Fibroblast of the conjunctiva (primary cell): Measurements from ENCODE around the gene TGFBR3L.

Experiments
- DNase-seq: peaks from one replicate; pipeline ENCODE4 v3.0.0-alpha.2; 2010; ENCODE audit warnings: low read depth

The TGFBR3L gene

DNA sequence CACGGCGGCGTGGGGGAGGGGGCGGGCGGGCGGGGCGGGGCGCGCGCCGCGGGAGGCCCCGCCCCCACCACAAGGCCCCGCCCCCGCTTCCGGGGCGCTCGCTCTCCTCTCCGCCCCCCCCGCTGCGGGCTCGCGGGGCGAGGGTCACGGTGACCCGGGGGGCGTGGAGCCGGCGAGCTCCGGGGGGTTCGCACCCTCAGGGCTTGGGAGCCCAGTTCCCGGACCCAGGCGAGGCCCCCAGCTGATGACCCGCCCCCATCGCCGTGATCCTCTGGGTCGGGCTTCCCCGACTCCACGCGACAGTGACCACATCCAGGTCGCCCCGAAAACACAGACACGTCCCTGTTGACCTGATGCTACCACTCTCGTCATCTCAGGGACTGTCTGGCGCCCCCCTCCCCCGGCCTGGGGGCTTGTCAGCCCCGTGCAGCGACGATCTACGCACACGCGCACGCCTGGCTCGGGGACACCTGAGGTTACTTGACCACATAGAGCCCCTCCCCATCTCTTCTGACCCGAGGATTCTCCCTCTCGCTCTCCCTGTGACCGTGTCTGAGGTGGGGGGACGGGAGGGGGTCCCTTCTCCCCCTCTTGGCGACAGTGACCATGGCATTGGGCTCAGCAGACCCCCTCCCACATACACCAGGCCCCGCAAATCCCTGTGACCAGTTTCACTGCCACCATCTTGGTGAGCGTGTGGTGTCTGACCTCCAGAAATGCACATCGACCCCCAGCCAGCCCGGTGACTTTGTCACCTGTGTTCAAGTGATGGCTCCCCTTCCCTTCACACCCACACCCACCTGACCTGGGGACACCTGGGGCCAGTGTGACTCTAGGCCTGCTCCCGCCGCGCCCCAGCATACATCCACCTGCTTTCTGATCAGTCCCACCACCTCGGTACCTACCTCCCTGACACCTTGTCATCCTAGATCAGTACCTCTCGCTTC is 10.3 kb upstream of the TGFBR3L start:
- no peak for DNase-seq

DNA sequence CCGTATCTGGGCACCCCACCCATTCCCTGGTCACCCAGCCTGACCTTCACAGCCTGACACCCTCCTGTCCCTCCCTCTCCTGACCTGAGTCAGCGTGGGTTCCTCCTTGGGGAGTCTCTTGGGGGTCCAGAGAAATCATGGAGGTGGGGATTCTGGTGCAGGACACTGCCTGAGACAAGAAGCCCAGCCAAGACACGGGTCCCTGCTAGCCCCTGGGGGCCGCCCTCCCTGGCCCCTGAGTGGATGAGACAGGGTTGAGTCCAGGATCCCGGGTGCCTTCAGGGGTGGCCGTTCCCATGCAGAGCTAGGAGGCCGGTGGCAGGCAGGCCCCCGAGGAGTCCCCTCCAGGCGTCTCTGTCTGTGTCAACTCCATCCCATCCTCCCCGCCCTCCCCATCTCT is 9.4 kb upstream of the TGFBR3L start:
- no peak for DNase-seq

DNA sequence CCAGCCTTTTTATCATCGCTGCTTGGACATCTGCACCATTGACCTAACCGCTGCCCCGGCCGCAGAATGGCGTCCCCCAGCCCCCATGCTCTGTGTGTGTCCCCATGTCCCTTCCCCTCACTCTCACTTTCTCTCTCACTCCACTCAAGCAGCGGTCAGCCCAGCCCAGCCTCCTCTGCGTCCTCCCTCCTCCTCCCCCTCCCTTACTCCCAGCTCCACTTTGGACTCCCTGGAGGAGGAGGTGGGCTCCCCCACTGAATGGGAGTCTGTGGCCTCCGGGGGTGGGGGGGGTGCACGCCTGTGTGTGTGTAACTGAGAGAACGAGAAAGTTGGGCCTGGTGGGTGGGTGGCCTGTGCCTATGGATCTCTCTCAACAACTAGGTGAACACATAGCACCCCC is 8.8 kb upstream of the TGFBR3L start:
- DNase-seq, result no peak

DNA sequence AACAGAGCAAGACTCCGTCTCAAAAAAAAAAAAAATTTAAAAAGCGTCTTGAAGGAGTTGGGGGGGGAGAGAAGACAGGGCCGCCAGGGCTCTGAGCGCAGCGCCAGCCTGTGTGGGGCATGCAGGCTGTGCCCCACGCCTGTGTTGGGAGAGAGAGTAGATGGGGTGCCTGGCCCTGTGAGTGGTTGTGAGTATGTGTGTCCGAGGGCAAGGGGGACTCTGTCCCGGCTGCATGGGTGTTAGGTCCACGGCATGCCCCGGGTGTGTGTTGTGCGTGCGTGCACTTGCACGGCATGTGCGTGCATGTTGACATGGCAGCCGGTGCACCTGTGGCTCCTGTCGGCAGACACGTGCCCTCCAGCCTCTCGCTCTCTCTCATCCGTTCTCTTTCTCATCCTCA is 7.5 kb upstream of the TGFBR3L start:
- no peak for DNase-seq

DNA sequence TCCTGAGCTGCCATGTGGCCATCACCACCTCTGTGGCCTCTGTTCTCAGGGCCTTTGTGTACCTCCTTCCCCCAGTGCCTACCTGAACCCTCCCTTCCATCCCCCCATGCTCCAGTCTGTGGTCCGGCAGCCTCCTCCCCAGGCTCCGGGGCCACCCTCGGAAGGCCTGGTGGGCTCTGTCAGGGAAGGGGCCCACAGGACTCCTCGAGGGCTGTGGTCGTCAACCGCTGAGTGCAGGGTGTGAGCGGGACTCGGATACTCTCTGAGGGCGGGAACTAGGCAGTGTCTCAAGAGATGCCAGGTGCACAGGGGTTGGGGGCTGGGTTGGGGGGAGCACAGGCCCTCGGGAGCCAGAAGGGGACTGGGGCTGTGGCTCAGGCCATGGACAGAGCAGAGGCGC is 7.1 kb upstream of the TGFBR3L start:
- DNase-seq, result no peak

DNA sequence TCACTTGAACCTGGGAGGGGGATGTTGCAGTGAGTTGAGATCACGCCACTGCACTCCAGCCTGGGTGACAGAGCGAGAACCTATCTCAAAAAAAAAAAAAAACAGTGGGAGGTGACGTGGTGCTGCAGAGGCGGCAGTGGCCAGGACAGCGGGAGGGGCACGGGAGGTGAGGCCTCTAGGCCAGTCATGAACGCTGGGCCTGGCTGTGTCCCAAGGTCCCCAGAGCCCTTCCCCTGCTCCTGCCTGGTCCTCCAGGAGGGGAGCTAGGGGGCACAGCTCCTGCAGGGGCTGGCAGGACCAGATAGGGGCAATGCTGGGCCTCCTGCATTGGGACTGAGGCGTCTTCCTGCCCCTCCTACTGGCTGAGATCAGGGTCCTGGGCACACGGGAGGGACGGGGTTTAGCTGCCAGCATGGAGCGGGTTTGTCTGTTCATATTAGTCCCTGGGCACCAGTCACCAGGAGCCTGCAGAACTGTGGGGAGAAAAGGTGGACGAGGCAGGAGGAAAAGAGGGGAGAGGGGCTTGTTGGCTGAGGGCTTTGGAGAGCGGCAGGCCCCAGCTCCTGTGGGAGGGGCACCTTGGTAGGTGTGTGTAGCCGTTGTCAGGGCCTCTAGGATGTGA is 6.4 kb upstream of the TGFBR3L start:
- no peak for DNase-seq

DNA sequence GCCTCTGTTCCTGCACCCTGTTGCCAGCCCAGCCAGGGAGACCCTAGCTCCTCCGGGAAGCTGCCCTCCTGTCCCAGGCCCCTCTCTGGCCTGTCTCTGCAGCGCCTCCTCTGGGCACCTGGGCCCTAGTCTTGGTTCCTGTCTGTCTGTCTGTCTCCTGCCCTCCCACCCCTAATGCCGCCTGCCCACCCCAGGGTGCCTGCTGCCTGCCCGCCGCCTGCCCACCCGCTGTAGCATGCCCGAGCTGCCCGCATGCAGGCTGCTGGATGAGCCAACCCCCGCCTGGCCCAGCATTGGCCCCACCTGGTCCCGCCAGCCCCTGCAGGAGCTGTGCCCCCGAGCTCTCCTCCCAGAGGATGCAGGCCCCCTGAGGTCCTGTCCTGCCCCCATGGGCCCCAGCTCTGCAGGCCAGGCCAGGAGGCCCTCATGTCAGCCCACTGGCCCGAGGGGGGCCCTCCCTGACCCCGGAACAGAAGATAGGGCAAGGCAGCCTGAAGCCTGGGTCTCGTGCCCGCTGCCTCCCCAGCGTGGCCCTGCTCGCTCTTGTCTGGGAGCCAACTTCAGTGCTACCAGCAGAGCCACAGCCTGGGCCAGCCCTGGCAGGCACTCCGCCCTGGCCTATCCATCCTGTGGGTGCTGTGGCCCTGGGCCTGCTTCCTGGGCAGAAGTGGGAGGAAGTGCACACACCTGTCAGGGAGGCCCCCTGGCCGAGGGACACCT is 5.7 kb upstream of the TGFBR3L start:
- DNase-seq, result no peak

DNA sequence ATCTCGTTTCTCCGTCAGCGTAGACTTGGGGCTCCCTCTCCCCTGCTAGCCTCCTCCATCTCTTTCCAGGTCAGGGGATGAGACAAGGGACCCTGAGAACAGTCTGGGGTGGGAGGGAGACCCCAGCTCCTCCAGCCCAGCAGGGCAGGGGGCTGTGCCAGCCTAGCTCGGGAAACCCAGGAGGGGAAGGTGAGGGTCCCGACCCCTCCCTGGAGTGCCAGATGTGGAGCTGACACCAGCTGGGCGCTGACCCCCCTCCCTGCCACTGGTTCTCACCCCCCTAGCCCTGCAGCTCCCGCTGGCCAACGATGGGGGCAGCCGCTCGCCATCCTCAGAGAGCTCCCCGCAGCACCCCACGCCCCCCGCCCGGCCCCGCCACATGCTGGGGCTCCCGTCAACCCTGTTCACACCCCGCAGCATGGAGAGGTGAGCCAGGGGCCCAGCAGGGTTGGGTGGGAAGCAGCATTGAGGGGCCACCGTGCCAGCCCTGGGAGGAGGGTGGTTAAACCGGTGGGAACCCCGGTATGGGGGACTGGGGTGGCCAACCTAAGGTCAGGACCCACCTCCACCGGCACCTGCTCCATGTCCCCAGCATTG is 5.1 kb upstream of the TGFBR3L start:
- no peak for DNase-seq

DNA sequence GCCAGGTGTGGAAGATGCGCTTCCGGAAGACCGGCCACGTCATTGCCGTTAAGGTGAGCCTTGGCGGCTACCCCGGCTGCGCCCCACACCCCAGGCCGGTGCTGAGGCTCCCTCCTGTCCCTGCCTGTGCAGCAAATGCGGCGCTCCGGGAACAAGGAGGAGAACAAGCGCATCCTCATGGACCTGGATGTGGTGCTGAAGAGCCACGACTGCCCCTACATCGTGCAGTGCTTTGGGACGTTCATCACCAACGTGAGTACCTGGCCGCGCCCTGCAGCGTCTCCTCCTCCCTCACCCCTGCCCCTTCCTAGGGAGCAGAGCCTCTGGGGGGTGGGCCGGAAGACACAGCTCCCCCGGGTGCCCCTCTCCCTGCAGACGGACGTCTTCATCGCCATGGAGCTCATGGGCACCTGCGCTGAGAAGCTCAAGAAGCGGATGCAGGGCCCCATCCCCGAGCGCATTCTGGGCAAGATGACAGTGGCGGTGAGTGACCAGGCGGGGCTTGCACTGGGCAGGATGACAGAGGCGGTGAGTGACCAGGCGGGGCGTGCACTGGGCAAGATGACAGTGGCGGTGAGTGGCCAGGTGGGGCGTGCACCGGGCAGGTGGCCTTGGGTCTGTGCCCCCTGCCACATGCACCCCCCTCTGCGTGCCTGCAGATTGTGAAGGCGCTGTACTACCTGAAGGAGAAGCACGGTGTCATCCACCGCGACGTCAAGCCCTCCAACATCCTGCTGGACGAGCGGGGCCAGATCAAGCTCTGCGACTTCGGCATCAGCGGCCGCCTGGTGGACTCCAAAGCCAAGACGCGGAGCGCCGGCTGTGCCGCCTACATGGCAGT is 4.1 kb upstream of the TGFBR3L start:
- no peak for DNase-seq

DNA sequence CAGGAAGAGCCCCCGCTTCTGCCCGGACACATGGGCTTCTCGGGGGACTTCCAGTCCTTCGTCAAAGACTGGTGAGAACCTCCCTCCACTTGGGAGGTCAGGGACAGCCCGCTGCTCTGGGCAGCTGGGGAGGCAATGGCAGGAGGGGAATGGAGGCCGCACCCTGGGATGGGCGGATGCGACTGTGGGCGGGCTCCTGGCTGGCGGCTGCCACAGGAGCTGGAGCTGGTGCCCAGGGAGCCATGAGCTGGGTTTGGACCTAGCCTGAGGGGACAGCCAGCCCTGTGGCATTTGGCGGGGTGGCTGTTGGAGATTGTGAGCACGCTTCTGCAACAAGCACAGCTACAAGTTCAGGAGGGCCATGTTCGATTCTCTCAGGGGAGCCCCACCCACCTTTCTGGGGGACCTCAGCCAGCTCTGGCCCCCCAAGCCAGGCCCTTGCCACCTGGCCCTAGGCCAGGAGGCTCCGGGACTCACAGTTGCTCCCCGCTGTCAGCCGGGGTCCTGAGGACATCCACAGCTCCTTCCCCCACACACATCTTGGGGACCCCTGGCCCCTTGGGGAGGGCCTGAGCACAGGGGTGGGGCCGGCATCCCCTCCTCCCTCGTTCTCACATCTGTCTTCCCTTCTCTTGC is 3.0 kb upstream of the TGFBR3L start:
- DNase-seq, result no peak

DNA sequence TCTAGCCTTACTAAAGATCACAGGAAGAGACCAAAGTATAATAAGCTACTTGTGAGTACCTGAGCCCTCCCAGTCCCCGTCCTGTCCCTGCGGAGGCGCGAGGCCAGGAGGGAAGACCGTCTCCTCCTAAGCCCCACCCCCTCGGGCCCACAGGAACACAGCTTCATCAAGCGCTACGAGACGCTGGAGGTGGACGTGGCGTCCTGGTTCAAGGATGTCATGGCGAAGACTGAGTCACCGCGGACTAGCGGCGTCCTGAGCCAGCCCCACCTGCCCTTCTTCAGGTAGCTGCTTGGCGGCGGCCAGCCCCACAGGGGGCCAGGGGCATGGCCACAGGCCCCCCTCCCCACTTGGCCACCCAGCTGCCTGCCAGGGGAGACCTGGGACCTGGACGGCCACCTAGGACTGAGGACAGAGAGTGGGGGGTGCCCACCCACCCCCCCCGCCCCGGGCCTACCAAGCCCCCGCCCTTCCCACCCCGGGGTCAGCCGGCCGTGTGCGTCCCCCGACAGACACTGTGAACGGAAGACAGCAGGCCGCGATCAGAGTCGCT is 2.4 kb upstream of the TGFBR3L start:
- DNase-seq, result no peak

DNA sequence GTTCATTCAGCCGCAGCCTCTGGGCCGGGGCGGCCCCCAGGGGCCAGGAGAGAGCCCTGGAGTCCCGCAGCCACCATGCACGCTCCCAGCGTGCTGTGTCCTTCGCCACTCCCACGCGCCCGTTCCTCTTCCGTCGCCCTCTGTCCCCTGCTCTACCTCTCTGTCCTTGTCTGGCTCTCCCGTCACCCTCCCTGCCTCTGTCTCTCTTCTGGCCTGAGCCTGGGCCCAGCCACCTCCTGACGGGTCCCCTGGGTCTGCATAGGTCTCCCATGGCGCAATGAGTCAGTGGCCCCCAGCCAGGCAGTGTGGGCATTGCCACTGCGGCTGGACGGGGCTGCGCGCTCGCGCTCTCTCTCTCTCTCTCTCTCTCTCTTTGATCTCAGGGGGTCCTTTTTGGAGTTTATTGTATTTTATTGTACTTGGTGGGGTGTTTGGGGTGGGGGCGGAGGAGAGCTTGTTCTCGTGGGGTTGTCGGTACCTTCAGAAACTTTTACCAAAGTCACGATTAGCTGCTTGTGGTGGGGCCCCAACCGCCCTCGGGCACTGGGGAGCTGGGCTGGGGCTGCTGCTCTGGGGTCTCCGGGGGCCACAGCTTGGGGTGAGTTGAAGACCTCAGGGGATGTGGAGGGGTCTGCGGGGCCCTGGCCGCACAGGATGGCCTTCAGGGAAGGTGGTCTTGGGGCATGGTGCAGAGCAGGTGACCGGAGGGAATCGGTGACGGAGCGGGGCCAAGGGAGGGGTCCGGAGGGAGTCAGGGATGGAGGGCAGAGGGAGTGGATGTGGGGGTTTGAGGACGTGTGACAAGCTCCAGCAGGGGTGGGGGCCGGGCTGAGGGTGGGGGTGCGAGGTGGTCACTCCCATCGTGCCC is 1.7 kb upstream of the TGFBR3L start:
- no peak for DNase-seq

DNA sequence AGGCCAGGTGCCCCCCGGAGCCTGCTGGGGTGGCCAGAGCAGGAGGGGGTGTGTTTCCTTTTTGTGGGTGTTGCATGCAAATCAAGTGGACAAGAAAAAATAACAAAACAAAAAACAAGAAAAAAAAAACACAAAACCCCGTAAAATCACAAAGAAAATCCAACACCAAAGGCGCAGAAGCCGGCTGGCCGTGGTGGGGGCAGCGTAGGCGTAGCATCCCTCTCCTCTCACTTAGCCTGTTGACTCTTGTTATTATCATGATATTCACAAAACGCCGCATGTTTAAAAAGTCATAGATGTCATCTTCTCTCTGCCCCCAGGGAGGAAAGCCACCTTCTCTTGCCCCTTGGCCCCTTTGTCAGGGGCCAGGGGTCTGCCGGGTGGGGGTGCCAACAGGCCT is 978 bp upstream of the TGFBR3L start:
- DNase-seq, result no peak

DNA sequence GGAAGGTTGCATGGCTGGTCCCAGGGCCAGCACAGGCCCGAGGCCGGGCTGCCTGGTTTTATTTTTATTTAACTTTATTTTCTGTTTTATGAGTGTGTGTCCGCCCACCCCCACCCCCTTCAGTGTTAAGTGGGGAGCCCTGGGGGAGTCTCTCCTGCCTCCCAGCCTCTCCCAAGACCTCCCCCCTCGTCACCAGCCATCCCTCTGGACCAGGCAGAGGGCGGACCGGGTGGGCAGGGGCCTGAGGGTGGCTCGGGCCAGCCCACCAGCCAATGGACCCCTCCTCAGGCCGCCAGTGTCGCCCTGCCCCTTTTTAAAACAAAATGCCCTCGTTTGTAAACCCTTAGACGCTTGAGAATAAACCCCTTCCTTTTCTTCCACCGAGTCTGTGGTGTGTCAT is 531 bp upstream of the TGFBR3L start:
- DNase-seq, result no peak

DNA sequence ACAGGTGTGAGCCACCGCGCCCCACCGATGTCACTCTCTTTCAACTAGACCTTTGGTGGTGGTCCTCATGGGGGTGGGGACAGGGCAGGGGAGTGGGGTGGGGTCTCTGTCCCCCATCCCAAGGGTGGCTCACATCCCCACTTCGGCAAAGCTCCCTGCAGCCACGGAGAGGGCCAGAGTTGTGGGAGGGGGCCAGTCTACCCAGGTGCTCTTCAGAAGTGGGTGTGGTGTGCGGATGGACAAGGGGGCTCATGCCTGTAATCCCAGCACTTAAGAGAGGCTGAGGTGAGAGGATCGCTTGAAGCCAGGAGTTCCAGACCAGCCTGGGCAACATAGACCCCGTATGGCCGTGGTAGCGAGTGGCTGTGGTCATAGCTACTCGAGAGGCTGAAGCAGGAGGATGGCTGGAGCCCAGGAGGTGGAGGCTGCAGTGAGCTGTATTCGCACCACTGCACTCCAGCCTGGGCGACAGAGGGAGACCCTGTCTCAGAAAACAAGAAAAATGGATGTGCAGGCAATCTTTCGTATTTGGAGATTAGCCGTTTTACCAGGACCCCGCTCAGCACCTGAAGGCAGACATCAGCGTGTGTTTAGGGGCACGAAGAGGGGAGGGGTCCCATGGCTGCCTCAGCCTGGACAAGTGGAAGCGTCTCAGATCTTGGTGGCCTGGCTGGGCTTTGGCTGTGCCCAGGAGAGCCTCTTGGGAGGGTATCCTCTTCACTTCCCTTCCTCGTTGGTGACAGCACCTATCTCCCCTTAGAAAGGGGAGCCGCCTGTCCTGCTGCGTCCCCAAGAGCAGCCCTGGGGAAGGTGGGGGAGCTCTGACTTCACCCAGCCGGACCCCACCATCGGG is 846 bp downstream of the TGFBR3L start:
- DNase-seq, result no peak

DNA sequence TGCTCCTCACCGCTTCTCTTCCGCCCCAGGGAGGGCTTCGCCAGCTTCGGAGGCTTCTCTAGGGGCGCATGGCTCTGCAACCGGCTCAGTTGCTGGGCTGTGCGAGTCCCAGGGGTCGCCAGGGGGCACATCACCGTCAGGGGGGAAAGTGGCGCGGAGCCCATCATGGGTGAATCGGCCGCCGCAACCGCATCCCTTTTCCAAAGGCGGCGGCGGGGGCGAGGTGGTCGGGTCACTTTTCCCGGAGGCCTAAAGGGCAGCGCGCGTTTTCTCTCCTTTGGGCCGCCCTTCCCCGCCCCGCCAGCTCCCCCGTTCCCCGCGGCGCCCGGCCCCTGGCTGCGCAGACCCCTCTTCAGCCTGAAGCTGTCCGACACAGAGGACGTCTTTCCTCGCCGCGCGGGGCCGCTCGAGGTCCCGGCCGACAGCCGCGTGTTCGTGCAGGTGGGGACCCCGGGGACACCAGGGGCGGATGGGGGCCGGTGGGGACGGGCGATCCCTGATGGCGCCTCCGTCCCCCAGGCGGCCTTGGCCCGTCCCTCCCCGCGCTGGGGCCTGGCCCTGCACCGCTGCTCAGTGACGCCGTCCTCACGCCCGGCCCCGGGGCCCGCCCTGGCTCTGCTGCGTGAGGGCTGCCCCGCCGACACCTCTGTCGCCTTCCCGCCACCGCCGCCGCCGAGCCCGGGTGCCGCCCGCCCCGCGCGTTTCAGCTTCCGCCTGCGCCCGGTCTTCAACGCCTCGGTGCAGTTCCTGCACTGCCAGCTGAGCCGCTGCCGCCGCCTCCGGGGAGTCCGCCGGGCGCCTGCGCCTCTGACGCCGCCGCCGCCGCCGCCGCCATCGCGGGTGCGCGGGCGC is 1.7 kb downstream of the TGFBR3L start:
- no peak for DNase-seq

DNA sequence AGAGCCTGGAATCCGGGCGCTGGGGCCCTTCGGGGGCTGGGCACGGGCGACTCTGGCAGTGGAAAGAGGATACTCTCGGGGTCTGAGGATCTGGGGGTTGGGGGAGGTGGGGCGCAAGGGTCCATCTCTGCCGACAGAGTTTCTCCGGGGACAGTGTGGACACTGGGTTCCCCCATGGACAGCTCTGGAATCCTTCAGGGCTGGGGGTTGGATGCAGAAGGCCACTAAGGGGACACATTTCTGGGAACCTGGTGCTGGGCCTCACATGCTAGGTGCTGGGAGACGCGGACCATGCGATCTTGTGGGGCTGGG is 2.3 kb downstream of the TGFBR3L start:
- DNase-seq, result no peak
